ENCODE results near the gene NSRP1. TPM values are rescaled to one million over a fixed set of nuclear protein-coding genes. Genes with fewer than 3 reads are reported as not detected.

NSRP1 gene
- total and polyA plus RNA-seq, 2 of the 13 experiments (the other 11 are each of a cell fraction or from before 2014, with no cell fraction given) = 7.0 to 14.3 TPM

DNA sequence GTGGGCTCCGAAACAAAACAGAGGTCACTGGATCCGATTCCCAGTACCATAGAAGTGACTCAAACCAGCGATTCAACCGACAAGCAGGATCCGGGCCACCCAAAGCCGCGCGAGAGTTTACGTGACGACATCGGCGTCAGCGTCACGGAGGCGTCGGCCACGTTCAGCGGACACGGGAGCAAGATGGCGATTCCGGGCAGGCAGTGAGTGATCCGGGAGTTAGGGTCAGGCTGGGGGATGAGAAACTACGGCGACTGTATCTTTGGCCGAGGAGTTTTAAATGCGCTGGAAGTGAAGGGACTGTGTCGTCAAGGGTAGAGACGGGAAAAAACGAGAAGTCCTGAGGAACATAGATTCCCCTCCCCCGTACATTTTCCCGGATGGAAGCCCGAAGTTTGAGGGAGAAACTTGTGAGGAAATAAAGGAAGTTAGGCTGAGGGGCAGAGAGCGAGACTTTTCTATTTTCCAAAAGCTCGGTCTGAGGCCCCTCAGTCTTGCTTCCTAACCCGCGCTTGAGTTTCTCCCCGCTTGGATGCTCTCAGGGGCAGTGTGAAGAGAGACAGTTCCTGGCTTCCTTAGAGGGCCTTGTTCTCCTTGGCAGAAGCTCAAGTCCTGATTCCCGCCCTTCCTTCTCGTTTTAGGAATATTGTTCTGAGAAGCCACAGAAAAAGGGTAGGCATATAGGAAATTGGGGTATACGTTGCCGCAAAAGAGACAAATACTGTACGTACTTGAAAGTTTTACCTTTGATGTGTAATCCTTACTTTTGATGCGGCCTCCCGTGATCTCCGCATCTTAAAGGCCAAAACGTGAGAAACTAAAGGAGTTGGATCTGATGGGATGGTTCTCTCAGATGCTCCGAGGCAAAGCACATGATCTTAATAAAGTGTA, at the start of gene NSRP1 (continued):
- TF ChIP-seq, protein P1, sequence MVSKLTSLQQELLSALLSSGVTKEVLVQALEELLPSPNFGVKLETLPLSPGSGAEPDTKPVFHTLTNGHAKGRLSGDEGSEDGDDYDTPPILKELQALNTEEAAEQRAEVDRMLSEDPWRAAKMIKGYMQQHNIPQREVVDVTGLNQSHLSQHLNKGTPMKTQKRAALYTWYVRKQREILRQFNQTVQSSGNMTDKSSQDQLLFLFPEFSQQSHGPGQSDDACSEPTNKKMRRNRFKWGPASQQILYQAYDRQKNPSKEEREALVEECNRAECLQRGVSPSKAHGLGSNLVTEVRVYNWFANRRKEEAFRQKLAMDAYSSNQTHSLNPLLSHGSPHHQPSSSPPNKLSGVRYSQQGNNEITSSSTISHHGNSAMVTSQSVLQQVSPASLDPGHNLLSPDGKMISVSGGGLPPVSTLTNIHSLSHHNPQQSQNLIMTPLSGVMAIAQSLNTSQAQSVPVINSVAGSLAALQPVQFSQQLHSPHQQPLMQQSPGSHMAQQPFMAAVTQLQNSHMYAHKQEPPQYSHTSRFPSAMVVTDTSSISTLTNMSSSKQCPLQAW (CRISPR knock-in tag; IDR thresholded peaks at IDR 0.05) = peak; percentile 72
- TF ChIP-seq, protein P2, sequence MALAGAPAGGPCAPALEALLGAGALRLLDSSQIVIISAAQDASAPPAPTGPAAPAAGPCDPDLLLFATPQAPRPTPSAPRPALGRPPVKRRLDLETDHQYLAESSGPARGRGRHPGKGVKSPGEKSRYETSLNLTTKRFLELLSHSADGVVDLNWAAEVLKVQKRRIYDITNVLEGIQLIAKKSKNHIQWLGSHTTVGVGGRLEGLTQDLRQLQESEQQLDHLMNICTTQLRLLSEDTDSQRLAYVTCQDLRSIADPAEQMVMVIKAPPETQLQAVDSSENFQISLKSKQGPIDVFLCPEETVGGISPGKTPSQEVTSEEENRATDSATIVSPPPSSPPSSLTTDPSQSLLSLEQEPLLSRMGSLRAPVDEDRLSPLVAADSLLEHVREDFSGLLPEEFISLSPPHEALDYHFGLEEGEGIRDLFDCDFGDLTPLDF (CRISPR knock-in tag; IDR thresholded peaks at IDR 0.05) = no peak
- no peak for TF ChIP-seq ZBTB1 (CRISPR knock-in tag; IDR thresholded peaks at IDR 0.05; ENCODE audit: borderline replicate concordance)
- no peak; the same call in 1 of the 2 replicates for TF ChIP-seq PITX1 (CRISPR knock-in tag; IDR thresholded peaks at IDR 0.05)
- TF ChIP-seq NFKBIZ (CRISPR knock-in tag; IDR thresholded peaks at IDR 0.05) = no peak
- peak; percentile 71; the same call in 1 of the 2 replicates for TF ChIP-seq HDAC1 (CRISPR knock-in tag; IDR thresholded peaks at IDR 0.05)
- TF ChIP-seq, protein P3, sequence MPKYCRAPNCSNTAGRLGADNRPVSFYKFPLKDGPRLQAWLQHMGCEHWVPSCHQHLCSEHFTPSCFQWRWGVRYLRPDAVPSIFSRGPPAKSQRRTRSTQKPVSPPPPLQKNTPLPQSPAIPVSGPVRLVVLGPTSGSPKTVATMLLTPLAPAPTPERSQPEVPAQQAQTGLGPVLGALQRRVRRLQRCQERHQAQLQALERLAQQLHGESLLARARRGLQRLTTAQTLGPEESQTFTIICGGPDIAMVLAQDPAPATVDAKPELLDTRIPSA (CRISPR knock-in tag; IDR thresholded peaks at IDR 0.05; ENCODE audit: borderline replicate concordance) = no peak
- TF ChIP-seq ZNF446 (CRISPR knock-in tag; IDR thresholded peaks at IDR 0.05) = peak; percentile 71; the same call in 1 of the 2 replicates
- TF ChIP-seq, protein P4, sequence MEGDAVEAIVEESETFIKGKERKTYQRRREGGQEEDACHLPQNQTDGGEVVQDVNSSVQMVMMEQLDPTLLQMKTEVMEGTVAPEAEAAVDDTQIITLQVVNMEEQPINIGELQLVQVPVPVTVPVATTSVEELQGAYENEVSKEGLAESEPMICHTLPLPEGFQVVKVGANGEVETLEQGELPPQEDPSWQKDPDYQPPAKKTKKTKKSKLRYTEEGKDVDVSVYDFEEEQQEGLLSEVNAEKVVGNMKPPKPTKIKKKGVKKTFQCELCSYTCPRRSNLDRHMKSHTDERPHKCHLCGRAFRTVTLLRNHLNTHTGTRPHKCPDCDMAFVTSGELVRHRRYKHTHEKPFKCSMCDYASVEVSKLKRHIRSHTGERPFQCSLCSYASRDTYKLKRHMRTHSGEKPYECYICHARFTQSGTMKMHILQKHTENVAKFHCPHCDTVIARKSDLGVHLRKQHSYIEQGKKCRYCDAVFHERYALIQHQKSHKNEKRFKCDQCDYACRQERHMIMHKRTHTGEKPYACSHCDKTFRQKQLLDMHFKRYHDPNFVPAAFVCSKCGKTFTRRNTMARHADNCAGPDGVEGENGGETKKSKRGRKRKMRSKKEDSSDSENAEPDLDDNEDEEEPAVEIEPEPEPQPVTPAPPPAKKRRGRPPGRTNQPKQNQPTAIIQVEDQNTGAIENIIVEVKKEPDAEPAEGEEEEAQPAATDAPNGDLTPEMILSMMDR (CRISPR knock-in tag; IDR thresholded peaks at IDR 0.05) = peak; percentile 23; the same call in 1 of the 2 replicates
- no peak for TF ChIP-seq FOXK2 (IDR thresholded peaks at IDR 0.05)
- no peak for TF ChIP-seq MIER2 (CRISPR knock-in tag; IDR thresholded peaks at IDR 0.05)
- no peak; the same call in 1 of the 2 replicates for TF ChIP-seq GFI1 (CRISPR knock-in tag; IDR thresholded peaks at IDR 0.05; ENCODE audit: borderline replicate concordance)
- no peak for TF ChIP-seq CBX2 (IDR thresholded peaks at IDR 0.05; ENCODE audit: low read depth, low read length)
- TF ChIP-seq CBX2 (CRISPR knock-in tag; IDR thresholded peaks at IDR 0.05; ENCODE audit: low read depth) = no peak
- TF ChIP-seq ZNF552 (CRISPR knock-in tag; IDR thresholded peaks at IDR 0.05; ENCODE audit: borderline replicate concordance) = no peak
- TF ChIP-seq KDM5B (CRISPR knock-in tag; IDR thresholded peaks at IDR 0.05; ENCODE audit: borderline replicate concordance) = peak; percentile 68; the same call in 1 of the 2 replicates
- TF ChIP-seq, protein P5, sequence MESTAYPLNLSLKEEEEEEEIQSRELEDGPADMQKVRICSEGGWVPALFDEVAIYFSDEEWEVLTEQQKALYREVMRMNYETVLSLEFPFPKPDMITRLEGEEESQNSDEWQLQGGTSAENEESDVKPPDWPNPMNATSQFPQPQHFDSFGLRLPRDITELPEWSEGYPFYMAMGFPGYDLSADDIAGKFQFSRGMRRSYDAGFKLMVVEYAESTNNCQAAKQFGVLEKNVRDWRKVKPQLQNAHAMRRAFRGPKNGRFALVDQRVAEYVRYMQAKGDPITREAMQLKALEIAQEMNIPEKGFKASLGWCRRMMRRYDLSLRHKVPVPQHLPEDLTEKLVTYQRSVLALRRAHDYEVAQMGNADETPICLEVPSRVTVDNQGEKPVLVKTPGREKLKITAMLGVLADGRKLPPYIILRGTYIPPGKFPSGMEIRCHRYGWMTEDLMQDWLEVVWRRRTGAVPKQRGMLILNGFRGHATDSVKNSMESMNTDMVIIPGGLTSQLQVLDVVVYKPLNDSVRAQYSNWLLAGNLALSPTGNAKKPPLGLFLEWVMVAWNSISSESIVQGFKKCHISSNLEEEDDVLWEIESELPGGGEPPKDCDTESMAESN (CRISPR knock-in tag; conservative IDR thresholded peaks at IDR 0.05) = 0 out of 2 replicates have a peak, but pooled peaks have one; percentile 41
- TF ChIP-seq HOXA5 (CRISPR knock-in tag; IDR thresholded peaks at IDR 0.05) = no peak; the same call in 1 of the 2 replicates
- TF ChIP-seq, protein P6, sequence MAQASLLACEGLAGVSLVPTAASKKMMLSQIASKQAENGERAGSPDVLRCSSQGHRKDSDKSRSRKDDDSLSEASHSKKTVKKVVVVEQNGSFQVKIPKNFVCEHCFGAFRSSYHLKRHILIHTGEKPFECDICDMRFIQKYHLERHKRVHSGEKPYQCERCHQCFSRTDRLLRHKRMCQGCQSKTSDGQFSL (CRISPR knock-in tag; IDR thresholded peaks at IDR 0.05) = no peak
- TF ChIP-seq TBL1XR1 (IDR thresholded peaks at IDR 0.05; ENCODE audit: borderline replicate concordance, low read length, partially characterized antibody) = peak; percentile 57
- no peak for TF ChIP-seq CHD4 (IDR thresholded peaks at IDR 0.05; ENCODE audit: borderline replicate concordance, low read length)

Data from HepG2 (cell line).